ENCODE data around the gene ADA.
"Not testable (repeated sequence)": the region's sequence is repeated elsewhere in the genome, so short reads cannot be mapped to it uniquely, and the experiment has no call there.

Gene ADA

DNA sequence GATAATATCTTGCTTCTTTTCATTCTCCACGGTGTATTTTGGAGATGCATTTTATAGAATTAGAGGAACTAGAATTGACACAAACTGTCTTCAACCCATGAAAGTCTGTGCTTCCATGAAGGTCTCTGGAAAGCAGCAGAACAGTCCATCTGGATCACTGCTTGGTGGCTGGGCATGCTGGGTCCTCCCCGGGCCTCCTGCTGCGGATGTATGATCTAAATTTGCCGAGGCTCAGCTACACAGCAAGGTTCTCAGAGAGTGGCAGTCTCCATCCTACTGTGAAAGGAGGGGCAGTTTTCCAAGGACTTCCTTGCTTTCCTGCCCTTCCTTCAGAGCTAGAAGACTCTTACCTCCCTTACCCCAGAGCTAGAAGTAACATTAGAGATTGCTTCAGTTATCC lies 54.0 kb downstream of the ADA start:
- no peak for DNase-seq

DNA sequence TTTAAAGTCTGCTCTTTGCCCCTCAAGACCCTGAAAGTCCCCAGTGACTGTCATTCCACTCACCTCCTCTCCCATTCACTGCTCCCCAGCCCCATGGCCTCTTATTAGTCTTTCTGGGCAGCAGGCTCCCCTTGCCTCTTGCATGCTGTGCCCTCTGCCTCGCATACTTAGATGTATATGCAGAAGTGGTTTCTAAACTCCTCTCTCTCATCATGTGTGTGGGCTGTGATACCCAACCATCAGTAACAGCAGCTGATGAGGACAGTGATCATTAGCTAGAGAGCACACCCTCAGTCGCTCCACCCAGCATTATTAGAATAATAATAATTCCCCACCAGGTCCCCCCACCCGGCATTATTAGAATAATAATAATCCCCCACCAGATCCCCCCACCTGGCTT lies 54.6 kb downstream of the ADA start:
- no peak for DNase-seq

DNA sequence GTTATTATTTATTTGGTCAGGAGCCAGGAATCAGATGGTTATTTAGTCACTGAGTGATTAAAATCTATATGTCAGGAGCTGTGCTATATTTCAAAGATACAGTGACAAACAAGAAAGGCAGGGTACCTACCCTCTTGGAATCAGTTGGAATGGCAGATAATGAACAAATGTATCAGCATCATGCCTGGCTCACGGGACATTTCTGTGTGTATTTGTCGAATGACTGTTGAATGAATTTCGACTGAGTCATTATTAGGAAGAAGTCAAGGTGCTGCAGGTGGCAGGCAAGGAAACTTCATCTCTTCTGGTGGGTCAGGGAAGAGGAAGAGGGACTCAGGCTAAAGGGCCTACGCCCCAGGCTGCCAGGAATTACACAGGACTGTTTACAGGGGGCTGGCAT lies 55.5 kb downstream of the ADA start:
- DNase-seq: no peak

DNA sequence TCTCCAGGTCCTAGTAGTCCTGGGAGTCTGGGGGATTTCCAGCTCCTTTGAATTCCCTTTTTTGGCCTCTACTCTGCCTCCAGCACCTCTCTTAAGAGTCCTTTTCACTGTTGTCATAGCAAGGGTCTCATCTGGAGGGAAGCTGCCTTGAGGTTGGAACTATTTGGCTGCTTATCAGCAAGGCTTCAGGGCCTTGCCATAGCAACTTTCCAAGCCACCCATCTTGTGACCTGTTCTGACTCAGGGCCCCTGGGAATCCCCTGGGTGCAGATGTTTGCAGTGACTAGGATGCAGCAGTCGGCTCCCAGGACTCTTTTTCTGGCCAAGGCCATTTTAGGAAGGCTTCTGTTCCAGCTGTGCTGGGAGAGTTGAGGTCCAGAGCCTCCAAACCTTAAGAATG lies 56.8 kb downstream of the ADA start:
- DNase-seq: no peak

DNA sequence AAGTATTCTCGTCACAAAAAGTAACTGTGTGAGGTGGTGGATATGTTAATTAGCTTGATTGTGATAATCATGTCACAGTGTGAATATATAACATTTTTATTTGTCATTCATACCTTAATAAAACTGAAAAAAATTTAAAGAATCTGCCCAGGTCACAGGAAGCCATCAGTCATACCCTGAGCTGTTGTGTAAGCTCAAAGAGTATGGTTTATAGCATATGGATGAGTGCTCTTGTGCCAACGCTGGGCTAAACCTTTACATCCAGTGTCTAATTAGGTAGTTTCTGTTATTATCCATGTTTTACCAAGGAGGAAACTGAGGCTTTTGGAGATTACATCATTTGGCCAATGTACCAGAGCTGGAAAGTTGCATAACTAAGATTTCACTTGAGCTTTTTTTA lies 57.7 kb downstream of the ADA start:
- no peak for DNase-seq

DNA sequence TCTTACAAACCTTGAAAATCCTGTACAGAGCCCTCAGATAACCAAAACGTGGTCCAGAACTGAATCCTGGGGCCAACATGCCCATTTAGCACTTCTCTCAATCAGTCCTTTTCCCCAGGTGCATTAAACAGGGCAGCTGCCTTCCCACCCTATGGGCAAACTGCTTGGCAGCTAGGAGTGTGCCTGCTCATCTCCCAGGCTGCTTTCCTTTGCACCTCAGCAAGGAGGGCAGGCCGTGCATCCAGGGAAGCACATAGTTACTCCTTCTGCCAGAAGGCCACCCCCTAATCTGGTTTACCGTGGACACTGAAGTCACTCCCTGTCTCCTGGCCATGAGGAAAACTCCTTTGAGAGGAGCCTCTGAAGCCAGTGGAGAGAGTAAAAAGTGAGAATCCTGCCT lies 59.1 kb downstream of the ADA start:
- DNase-seq: no peak

DNA sequence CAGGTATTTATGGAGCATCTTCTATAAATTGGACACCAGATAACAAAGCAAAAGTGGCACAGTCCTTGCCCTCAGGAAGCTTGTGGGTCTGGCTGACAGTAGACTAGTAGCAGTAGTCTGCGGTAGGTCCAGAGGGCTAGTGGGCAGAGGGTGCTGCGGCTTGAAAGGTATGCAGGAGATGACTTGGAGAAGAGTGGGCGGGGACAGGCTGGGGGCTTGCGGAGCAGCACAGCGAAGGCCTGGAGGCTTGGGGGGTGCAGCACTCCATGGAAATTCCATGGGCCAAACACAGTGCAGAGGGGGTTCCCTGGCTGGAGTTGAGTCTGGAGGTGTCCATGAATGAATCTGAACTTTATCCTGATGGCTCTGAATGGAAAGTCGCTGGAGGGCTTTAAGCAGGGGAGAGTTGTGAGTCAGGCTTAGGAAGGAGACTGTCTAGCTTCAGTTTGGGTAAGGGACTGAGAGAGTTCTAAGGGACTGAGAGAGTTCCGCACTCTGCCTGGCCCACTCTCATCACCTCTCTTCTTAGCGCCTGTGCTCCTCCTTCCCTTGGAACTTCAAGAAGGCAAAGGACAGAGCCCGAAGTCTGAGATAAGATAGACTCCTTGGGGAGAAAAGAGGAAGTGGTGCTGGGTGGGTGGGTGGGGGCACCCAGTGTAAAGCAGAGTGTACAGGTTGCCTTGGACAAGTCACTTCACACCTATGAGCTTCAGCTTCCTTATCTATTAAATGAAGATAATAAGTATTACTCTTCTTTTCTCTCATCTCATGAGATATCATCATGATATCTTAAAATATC lies 60.3 kb downstream of the ADA start:
- no peak for DNase-seq

DNA sequence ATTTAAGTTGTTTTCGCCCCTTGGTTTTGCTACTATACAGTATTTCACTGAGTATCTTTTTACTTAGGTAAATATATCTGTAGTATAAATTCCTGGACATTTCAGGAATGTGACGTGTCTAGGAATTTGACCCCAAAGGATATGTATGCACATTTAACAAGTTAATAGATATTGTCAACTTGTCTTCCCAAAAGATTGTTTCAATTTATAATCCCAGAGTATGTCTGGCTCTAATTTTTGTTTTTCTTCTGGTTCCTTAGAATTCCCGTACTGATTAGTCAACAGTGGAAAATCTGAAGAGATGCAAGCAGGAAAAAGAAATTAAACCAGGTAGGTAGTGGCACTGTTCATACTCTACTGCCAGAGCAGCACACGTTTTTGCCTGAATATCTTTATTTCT lies 62.0 kb downstream of the ADA start:
- no peak for DNase-seq

DNA sequence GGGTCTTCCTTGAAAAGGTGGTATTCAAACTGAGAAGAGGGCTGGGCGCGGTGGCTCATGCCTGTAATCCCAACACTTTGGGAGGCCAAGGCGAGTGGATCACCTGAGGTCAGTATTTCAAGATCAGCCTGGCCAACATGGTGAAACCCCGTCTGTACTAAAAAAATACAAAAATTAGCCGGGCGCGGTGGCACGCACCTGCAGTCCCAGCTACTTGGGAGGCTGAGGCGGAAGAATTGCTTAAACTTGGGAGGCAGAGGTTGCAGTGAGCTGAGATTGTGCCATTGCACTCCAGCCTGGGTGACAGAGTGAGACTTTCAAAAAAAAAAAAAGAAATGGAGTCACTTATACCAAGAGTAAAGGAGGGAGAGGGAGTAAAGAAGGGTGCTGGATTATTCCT lies 63.2 kb downstream of the ADA start:
- DNase-seq: not testable (repeated sequence)

DNA sequence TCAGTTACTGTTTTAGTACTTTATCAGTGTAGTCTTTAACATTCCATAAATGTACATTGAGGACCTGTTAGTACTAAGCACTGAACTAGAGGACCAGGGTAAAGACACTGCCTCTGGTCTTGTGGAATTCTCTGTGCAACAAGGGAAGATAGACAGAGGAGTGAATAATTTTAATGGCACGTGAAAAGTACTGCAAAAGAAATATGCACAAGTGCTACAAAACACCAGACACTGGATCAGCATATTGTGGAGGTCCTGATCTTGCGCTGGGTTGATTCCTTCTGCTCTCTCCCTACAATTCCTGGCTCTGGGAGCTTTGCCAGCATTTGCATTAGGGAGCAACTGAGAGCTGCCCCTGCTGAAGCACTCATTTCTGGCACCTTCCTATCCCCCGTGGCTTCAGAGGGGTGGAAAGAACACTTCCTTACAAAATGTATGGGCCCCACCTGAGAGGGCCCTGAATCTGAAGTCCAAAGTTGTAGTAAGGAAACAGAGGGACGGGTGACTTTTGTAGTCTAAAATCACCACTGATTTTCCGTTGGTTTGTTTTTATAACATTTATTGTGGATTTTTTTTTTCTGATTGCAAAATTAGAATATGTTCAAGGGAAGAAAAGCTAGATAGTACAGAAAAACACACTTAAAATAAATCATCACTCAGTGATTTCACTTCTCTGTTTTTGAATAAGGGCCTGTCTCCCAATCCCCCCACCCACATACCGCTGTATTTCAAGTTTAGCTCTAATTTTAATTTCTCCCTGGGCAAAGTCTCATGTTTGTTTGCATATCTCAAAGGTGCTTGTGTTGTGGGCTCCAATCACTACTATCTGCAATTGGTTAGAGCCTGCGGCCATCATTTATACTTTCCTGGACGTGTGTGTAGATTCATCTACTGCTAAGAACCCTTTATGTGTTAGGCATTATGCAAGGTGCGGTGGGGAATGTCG lies 64.2 kb downstream of the ADA start:
- no peak for DNase-seq

DNA sequence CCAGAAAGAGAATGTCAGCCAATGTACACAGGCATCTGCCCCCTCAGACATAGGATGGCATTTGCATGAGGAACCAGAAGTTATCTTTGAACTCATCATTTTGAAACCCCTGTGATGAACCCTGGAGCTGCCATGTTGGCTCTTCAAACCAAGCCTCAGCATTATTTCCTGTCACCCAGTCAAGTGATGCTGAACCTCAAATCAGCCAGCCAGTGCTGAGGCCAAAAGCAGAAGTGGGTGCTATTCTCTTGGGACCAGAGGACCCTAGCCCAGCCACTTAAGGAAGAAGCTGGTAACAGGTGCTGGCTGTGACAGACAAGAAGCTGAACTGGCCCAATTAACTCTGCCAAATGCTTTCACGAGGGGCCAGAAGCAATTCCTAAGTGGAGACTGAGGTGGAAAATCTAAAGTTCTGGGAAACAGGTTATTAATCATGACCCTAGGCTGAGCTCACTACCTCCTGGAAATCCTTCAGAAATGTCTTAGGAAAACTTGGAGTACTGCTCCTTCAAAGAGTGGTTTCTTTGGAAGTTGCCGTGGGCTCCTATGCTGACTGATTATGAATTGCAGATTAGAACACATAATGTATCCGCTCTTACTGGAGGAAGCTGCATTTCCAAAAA lies 65.1 kb downstream of the ADA start:
- no peak for DNase-seq

DNA sequence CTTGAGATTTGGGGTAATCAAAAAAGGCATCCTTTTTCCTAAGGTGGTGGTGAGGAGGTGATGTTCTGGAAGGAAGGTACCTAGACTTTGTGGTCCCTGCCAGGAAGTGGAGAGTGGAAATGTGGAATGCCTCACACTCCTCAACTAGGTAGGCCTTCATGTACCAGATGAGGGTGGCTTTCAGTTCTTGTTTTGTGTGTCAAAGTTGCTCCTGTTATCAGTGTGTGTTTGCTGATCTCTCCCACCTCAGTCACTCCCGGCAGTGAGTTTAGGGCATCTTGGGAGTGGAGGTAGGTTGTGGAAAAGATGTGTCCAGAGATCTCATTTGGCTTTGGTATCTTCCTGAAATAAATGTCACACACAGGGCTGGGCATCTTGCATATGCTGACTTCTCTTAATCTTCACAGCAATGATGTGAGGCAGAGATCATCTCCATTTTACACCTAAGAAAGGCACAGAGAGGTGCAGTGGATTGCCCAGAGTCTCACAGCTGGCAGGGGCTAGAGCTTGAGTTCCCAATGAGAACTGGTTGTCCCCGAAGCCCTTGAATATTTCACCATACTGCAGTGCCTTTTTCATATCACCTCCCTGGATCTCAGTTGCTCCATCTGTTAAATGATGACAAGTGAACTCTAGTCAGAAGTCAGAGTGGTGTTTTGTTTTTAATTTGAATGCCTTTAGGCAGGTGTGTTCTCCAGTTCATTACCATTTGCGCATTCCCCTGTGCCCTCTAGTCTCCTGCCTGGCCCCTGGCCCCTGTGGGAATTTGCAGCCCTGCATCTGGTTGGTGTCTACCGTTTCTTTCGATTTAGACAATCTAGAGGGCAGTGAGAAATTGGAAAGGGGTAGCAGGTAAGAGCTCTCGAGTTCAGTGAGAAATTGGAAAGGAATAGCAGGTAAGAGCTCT lies 66.2 kb downstream of the ADA start:
- no peak for DNase-seq

DNA sequence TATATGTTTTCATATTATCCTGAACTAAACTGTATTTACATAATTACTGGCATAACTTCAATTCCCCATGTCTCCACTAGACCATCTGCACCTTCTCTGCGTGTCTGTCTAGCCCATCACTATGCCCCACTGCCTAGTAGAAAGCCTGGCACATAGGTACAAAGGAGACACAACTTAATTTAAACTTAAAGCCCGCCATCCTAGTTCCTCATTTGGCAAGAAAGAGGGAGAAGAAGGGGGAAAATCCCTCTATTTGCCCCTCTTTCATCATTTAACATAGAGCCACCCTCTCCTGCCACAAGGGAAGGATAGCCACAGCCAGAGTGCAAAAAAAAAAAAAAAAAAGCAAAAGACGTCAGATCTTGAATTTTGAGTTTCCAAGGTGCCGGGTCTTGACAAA lies 67.3 kb downstream of the ADA start:
- DNase-seq: no peak

DNA sequence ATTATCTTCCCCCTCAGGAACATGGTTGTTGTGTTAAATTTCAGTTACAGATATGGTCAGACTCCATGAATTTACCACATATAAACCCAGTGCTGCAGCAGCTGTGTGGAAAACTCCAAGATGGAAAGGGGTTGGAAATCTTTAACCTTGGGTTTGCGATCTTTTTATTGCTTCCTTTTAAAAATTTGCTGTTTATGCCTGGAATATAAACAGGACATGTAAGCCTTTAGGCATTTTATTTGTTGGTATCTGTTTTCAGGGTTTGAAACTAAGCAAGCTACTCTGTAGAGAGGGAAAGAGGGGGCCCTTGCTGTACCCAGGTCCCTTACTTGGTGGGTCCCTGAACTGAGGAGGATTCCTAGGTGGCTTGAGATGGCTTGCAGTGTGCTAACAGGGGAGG lies 68.3 kb downstream of the ADA start:
- DNase-seq: no peak

DNA sequence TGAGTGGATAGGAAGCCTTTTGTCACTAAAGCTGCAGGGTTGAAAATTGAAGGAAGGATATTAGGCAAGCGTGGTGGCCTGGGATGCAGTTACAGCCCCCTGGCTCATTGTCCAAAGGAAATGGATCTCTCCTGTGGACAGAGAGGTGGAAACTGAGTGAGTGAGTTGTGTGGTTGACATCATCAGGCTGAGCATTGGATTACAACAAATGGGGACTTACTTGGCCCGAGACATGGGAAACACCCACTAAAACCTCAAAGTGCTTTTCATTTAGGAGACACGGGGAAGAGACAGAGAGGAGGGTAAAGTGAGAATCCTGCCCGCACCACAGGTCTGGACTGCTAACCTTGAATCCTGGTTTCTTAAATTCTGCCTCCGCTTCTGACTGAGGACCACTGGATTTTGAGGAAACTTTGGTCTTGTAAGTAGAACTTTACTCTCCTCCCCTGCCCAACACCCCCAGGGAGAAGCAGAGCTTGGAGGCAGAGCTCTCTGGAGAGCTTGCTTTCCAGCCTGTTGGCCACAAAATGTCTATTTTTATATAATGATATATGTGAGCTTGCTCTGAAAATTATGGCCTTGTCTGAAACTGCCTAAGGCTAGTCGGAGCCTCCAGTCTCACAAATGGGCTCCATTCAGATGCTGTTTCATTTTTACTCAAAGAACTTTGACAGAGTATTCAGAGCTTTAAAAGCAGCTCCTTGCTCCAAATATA lies 69.0 kb downstream of the ADA start, which contains the start of gene PKIG:
Gene PKIG, plus strand, starts transcription at position 269 of the 715 bp plus-strand sequence. CDS start 31,978 bp downstream, outside the sequence.
- no peak for DNase-seq

DNA sequence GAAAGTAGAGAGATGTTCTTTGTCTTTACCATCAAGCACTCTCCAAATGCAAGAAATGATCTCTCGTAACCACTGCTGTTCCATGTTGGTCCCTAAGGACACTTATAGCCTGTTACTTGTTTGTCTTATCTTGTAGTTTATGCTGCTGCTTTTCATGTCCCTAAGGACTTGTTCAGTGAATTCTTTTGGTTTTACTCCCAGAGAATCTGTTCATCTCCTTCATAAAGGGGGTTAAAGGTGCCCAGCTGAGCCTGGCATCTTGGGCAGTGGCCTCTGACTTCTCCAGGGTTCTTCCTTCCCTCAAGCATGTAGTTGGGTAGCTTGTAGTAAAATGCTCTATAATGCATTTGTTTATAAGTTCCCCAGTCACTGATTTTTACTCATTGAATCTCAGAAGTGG lies 70.0 kb downstream of the ADA start:
- DNase-seq: no peak

DNA sequence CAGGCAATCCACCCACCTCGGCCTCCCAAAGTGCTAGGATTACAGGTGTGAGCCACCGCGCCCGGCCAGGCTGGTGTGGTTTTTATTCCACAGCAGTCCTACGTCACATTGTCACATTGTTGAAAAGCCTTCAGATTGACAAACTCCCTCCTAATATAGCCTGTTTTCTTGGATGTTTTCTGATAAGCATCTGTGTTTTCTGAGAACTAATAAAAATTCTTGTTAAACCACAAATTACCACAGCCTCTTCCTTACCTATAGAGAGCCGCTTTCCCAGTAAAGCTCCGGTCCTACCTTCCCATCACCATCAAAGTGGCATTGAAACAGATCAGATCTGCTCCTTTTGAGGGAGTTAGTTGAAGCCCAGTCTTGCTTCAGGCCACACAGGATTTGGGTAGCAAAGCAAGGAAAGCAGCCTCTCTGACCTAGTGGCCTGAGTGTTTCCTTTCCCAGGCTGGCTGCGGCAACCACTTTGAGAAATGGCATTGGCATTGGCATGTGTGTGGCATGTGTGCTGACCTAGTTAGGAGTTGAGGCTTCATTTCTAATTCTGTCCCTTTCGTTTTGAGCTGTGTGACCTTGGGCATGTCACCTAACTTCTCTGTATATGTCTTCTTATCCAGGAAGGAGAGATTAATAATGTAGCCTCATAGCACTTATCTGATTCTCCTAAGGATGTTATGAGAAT lies 70.8 kb downstream of the ADA start:
- DNase-seq: no peak

DNA sequence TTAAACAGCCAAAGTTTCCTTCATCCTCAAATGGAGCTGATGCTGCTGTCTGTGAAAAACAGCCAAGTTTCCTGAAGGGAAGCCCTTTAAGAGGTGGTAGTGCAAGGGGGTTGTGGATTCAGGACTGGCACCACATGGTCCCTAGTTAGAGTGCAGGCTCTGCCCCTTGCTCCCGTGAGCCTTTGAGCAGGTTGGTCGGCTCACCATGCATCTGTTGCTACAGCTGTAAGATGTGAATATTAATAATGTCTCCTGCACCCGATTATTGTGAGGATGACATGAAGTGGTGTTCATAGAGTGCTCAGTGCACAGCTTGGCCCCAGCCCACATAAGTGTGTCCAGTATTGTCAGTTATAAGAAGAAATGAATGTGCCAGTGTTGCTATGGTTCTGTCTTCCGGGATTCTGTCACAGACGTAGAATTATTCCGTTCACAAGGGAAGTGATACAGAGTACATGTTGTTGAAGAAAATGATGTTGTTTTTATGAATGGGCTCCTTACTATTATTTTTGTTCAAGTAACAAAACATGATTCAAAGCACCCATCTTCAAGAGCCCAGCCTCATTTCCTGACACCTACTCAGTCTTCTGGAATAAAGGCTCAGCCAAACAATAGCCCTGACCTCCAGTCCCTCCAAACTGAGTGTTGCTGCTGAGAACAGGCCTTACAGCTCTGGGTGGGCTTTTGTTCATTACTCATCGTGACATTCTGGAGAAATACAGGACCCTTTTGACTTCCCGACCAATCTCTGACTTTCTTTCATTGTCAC lies 72.0 kb downstream of the ADA start:
- DNase-seq: no peak

DNA sequence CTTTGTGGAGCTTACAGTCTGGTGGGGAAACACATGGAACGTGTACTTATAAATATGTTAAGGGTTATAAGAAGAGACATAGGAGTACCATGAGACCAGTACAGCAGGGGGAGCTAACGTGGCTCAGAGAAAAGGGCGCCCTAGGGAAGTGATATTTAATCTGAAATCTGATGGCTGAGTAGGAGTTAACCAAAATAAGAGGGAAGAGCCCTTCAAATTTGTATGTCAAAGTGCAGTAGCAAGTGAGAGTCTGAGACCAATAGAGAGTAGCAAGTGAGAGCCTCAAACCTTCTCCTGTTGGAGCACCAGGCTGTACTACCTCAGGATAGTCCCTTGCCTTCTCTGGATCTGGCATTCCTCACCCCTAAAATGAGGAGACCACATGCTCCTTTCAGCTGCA lies 75.2 kb downstream of the ADA start:
- no peak for DNase-seq

DNA sequence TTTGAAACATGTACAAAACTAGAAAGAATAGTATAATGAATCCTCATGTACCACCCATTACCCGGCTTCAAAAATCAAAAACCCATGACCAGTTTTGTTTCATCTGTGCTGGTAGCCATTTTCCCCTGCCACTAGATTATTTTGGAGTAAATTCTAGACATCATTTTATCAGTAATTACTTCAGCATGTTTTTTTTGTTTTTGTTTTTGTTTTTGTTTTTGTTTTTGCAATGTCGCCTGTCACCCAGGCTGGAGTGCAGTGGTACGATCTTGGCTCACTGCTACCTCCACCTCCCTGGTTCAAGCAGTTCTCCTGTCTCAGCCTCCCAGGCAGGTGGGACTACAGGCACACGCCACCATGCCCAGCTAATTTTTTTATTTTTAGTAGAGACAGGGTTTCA lies 77.1 kb downstream of the ADA start:
- no peak for DNase-seq

DNA sequence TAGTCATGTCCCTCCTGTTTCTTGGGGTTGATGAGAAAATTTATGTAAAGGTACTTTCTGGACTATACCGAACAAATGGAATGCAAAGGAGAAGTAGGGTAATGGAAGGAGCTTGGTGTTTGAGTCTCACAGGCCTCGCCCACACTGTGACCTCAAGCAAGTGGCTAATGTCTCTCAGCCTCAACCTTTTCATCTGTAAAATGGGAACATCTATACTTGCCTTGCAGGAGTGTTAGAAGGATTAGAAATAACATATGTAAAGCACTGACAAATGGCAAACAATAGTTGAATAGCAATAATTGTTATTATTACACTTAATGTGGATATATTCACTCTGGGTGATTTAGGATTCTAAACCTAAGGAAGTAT lies 78.0 kb downstream of the ADA start:
- DNase-seq: no peak

Data from NCI-H1436 (cell line).